Caki2 (cell line): ENCODE data around the gene LIX1L. TPM values are rescaled to one million over a fixed set of nuclear protein-coding genes. Genes with fewer than 3 reads are reported as not detected.

ENCODE experiments used
- DNase-seq: peaks from one replicate; pipeline ENCODE4 v3.0.0-alpha.2; 2015; ENCODE audit warnings: low read depth
- in situ Hi-C: cut with HindIII; loops from 2 replicates; pipeline ENCODE4 v1.10.0; 2016; ENCODE audit warnings: low sequenced_read_pairs, low pct_unique_long_range_greater_than_20kb, mixed read lengths
- total RNA-seq: library from RNA; depleted of rRNA; stranded (reverse); fragments of >200 nt; shearing (Covaris generic); gene quantifications from 2 replicates; pipeline ENCODE4 v1.2.3, GENCODE V29; 2014; ENCODE audit warnings: low replicate concordance; rRNA removed

Gene LIX1L
- total RNA-seq, 1 experiment from 2014 or later, result 26.9 TPM

GRCh38 chr1:145886390-145886789 lies 71.4 kb downstream of the LIX1L start:
- no peak for DNase-seq
- in situ Hi-C loops, result no loop called here

GRCh38 chr1:145885738-145886287 lies 72.0 kb downstream of the LIX1L start, which contains the start of gene ANKRD35:
Gene ANKRD35 (minus strand): TSS chr1:145885866. CDS start chr1:145885758, 108 bp downstream.
- peak; percentile 72 for DNase-seq
- in situ Hi-C loops, result no loop called here

- DNase-seq, result no peak
- in situ Hi-C loops, result no loop called here
These were observed 73.1 kb downstream of the LIX1L start for GRCh38 chr1:145884675-145885074.

Other genes starting within 250 kb of the LIX1L start
- gene CD160, start 238.5 kb downstream of the LIX1L start, total RNA-seq, result not detected in 2 replicates
- 13.1 and 14.5 TPM in 2 replicates for gene RNF115, start 133.9 kb downstream of the LIX1L start, total RNA-seq
- 13.9 and 24.8 TPM in 2 replicates for gene POLR3C, start 133.8 kb downstream of the LIX1L start, total RNA-seq
- gene NUDT17, start 112.4 kb downstream of the LIX1L start, total RNA-seq, result 5.1 and 9.9 TPM in 2 replicates
- gene PIAS3, start 98.9 kb downstream of the LIX1L start, total RNA-seq, result 5.0 and 8.1 TPM in 2 replicates
- gene ANKRD35, start 72.2 kb downstream of the LIX1L start, total RNA-seq, result not detected in 2 replicates
- gene ITGA10, start 48.0 kb downstream of the LIX1L start, total RNA-seq, result not detected in 2 replicates
- 23.9 and 36.0 TPM in 2 replicates for gene PEX11B, start 39.3 kb downstream of the LIX1L start, total RNA-seq
- gene RBM8A, start 30.5 kb downstream of the LIX1L start, total RNA-seq, result 65.6 and 82.0 TPM in 2 replicates
- 0.74 TPM in 1 of 2 replicates, not detected in the other for gene ANKRD34A, start 6.6 kb upstream of the LIX1L start, total RNA-seq
- 18.9 and 35.2 TPM in 2 replicates for gene POLR3GL, start 6.7 kb upstream of the LIX1L start, total RNA-seq
- 125 and 142 TPM in 2 replicates for gene TXNIP, start 38.6 kb upstream of the LIX1L start, total RNA-seq
- not detected in 2 replicates for gene HJV, start 63.7 kb upstream of the LIX1L start, total RNA-seq
- 0.07 and 0.23 TPM in 2 replicates for gene NBPF10, start 186.8 kb upstream of the LIX1L start, total RNA-seq